Activated CD4-positive, alpha-beta T cell treated with anti-CD3 and anti-CD28 coated beads, Interleukin-2, amount 50 U/mL, for 16 hours (primary cell): ENCODE data around the gene CFAP97.
"Not testable (repeated sequence)": the region's sequence is repeated elsewhere in the genome, so short reads cannot be mapped to it uniquely, and the experiment has no call there.

Source experiments
- DNase-seq: peaks from one replicate; pipeline ENCODE4 v3.0.0-alpha.2; 2020

Gene CFAP97

GRCh38 chr4:185138161-185138560 lies 65.6 kb downstream of the CFAP97 start:
- DNase-seq: no peak

GRCh38 chr4:185137233-185137925 lies 66.4 kb downstream of the CFAP97 start:
- DNase-seq: no peak

- DNase-seq: peak; percentile 61
Measured at GRCh38 chr4:185134307-185134869, 69.4 kb downstream of the CFAP97 start.

GRCh38 chr4:185128272-185129119 lies 75.3 kb downstream of the CFAP97 start:
- peak; percentile 10 for DNase-seq

- no peak for DNase-seq
Measured at GRCh38 chr4:185127021-185127925, 76.5 kb downstream of the CFAP97 start.

GRCh38 chr4:185124006-185124405 lies 79.8 kb downstream of the CFAP97 start:
- DNase-seq: no peak

- DNase-seq: no peak
Measured at GRCh38 chr4:185122681-185123345, 81.0 kb downstream of the CFAP97 start.

GRCh38 chr4:185120631-185120946 lies 83.2 kb downstream of the CFAP97 start:
- no peak for DNase-seq

GRCh38 chr4:185119927-185120630 lies 83.7 kb downstream of the CFAP97 start:
- DNase-seq: no peak

GRCh38 chr4:185119467-185119866 lies 84.3 kb downstream of the CFAP97 start:
- not testable (repeated sequence) for DNase-seq

GRCh38 chr4:185118876-185119275 lies 84.9 kb downstream of the CFAP97 start:
- no peak for DNase-seq

- DNase-seq: no peak
Measured at GRCh38 chr4:185117300-185117934, 86.4 kb downstream of the CFAP97 start.

- DNase-seq: no peak
Measured at GRCh38 chr4:185115827-185116232, 88.0 kb downstream of the CFAP97 start.

GRCh38 chr4:185113340-185113739 lies 90.5 kb downstream of the CFAP97 start:
- no peak for DNase-seq

GRCh38 chr4:185112104-185112503 lies 91.7 kb downstream of the CFAP97 start:
- no peak for DNase-seq

- DNase-seq: no peak
Measured at GRCh38 chr4:185110375-185110823, 93.4 kb downstream of the CFAP97 start.

- no peak for DNase-seq
Measured at GRCh38 chr4:185109736-185110135, 94.1 kb downstream of the CFAP97 start.
